ENCODE measurements around the gene FRMD4A.

- TF ChIP-seq CTCF (IDR thresholded peaks at IDR 0.05) = no peak
- TF ChIP-seq POLR2A (IDR thresholded peaks at IDR 0.05) = no peak
Observed at GRCh38 chr10:13700473-13701144, 630.1 kb downstream of the FRMD4A start.
